ENCODE measurements around the gene PSMC2. TPM values are rescaled to one million over a fixed set of nuclear protein-coding genes. Genes with fewer than 3 reads are reported as not detected.

The PSMC2 gene
- polyA plus RNA-seq, 1 donor (not counting 4 experiments of a cell fraction or from before 2014, with no cell fraction given): 240 TPM

- dilution Hi-C loops (cut with MboI; ENCODE audit: extremely low pct_ligation_motif_present, low sequenced_read_pairs): no loop called here
- no peak overlapping the region for H3K4me2 ChIP-seq (ENCODE audit: control insufficient read depth, extremely low read depth, insufficient read depth, low read depth, low read length)
- TF ChIP-seq EZH2 (IDR thresholded peaks at IDR 0.05; ENCODE audit: low read length) (no peak), CTCF (optimal IDR thresholded peaks at IDR 0.05 in 1 of 3, IDR thresholded peaks at IDR 0.05 in 1 of 3, conservative IDR thresholded peaks at IDR 0.05 in 1 of 3; ENCODE audit: extremely low read depth in 1 of 3, insufficient read depth in 2 of 3, low read length in 3 of 3) (no peak)
- no peak for FAIRE-seq
- H4K20me1 ChIP-seq (ENCODE audit: control insufficient read depth, extremely low read depth, insufficient read depth, low read length): no peaks in the 10 kb centered on the region
- H3K9me1 ChIP-seq (ENCODE audit: control insufficient read depth, extremely low read depth, insufficient read depth, low read length): no peaks in the 10 kb centered on the region
- no peaks in the 10 kb centered on the region for H3K9me3 ChIP-seq (ENCODE audit: control insufficient read depth, low read depth, low read length)
- peaks cover 23% of the 10 kb centered on the region for H3K79me2 ChIP-seq (ENCODE audit: control insufficient read depth, insufficient read depth, low read length)
- no peak overlapping the region for H3K9ac ChIP-seq (ENCODE audit: control insufficient read depth, extremely low read depth, insufficient read depth, low read length)
- no peak overlapping the region for H2AFZ ChIP-seq (ENCODE audit: control insufficient read depth, low read length)
- peaks cover 4% of the 10 kb centered on the region for H3K4me1 ChIP-seq (ENCODE audit: control insufficient read depth, extremely low read depth, insufficient read depth, low read length)
- H3K27ac ChIP-seq (ENCODE audit: control insufficient read depth, insufficient read depth, low read length): no peak overlapping the region
- peaks cover 11 to 14% of the 10 kb centered on the region in 2 experiments for H3K36me3 ChIP-seq (ENCODE audit: control insufficient read depth in 2 of 2, extremely low read depth in 1 of 2, insufficient read depth in 2 of 2, low read length in 2 of 2)
- H3K27me3 ChIP-seq (ENCODE audit: control insufficient read depth, extremely low read depth, insufficient read depth, low read length): no peaks in the 10 kb centered on the region
- no peak for DNase-seq (ENCODE audit: low read depth, low spot score)
- H3K4me3 ChIP-seq (ENCODE audit: control insufficient read depth in 2 of 3, extremely low read depth in 1 of 3, insufficient read depth in 2 of 3, low read depth in 1 of 3, low read length in 3 of 3): no peak overlapping the region
Measured at GRCh38 chr7:103299660-103300059, 47.8 kb upstream of the PSMC2 start.

GRCh38 chr7:103301441-103301840, 46.0 kb upstream of the PSMC2 start:
- Histone ChIP-seq H3K79me2 (ENCODE audit: control insufficient read depth, insufficient read depth, low read length) (peaks cover 23% of the 10 kb centered on the region), H3K4me3 (ENCODE audit: control insufficient read depth in 2 of 3, extremely low read depth in 1 of 3, insufficient read depth in 2 of 3, low read depth in 1 of 3, low read length in 3 of 3) (no peak overlapping the region), H4K20me1 (ENCODE audit: control insufficient read depth, extremely low read depth, insufficient read depth, low read length) (no peaks in the 10 kb centered on the region), H2AFZ (ENCODE audit: control insufficient read depth, low read length) (no peak overlapping the region), H3K4me2 (ENCODE audit: control insufficient read depth, extremely low read depth, insufficient read depth, low read depth, low read length) (no peak overlapping the region), H3K9me3 (ENCODE audit: control insufficient read depth, low read depth, low read length) (no peaks in the 10 kb centered on the region), H3K9ac (ENCODE audit: control insufficient read depth, extremely low read depth, insufficient read depth, low read length) (no peak overlapping the region), H3K36me3 (ENCODE audit: control insufficient read depth in 2 of 2, extremely low read depth in 1 of 2, insufficient read depth in 2 of 2, low read length in 2 of 2) (peaks cover 13 to 14% of the 10 kb centered on the region in 2 experiments), H3K9me1 (ENCODE audit: control insufficient read depth, extremely low read depth, insufficient read depth, low read length) (no peaks in the 10 kb centered on the region), H3K27ac (ENCODE audit: control insufficient read depth, insufficient read depth, low read length) (no peak overlapping the region), H3K27me3 (ENCODE audit: control insufficient read depth, extremely low read depth, insufficient read depth, low read length) (no peaks in the 10 kb centered on the region), H3K4me1 (ENCODE audit: control insufficient read depth, extremely low read depth, insufficient read depth, low read length) (peaks cover 4% of the 10 kb centered on the region)
- no peak for FAIRE-seq
- dilution Hi-C loops (cut with MboI; ENCODE audit: extremely low pct_ligation_motif_present, low sequenced_read_pairs): no loop called here
- TF ChIP-seq CTCF (optimal IDR thresholded peaks at IDR 0.05 in 1 of 3, IDR thresholded peaks at IDR 0.05 in 1 of 3, conservative IDR thresholded peaks at IDR 0.05 in 1 of 3; ENCODE audit: extremely low read depth in 1 of 3, insufficient read depth in 2 of 3, low read length in 3 of 3): no peak
- TF ChIP-seq EZH2 (IDR thresholded peaks at IDR 0.05; ENCODE audit: low read length): no peak
- DNase-seq (ENCODE audit: low read depth, low spot score): no peak

Data from keratinocyte (primary cell).